GM18867 (cell line): ENCODE results near the gene LRRC75A.

Source experiments
- ATAC-seq: cut with Tn5 transposase; IDR thresholded peaks from one replicate; pipeline ENCODE4 v1.9.1; 2021; ENCODE audit warnings: mild to moderate bottlenecking, moderate library complexity; ENCODE audit not compliant: unreplicated experiment

LRRC75A gene

GRCh38 chr17:16437083-16437482 is 54.9 kb downstream of the LRRC75A start:
- no peak for ATAC-seq

- no peak for ATAC-seq
Observed at GRCh38 chr17:16435925-16436886, 55.8 kb downstream of the LRRC75A start.

GRCh38 chr17:16434662-16435061 is 57.3 kb downstream of the LRRC75A start:
- no peak for ATAC-seq

GRCh38 chr17:16433514-16433913 is 58.5 kb downstream of the LRRC75A start:
- no peak for ATAC-seq

GRCh38 chr17:16432017-16432416 is 60.0 kb downstream of the LRRC75A start:
- no peak for ATAC-seq

- ATAC-seq: no peak
Observed at GRCh38 chr17:16430650-16431049, 61.3 kb downstream of the LRRC75A start.

GRCh38 chr17:16429083-16429482 is 62.9 kb downstream of the LRRC75A start:
- no peak for ATAC-seq

- ATAC-seq: no peak
Observed at GRCh38 chr17:16428098-16428882, 63.7 kb downstream of the LRRC75A start.

GRCh38 chr17:16427020-16427419 is 65.0 kb downstream of the LRRC75A start:
- no peak for ATAC-seq

GRCh38 chr17:16425698-16426659 is 66.0 kb downstream of the LRRC75A start:
- no peak for ATAC-seq

- ATAC-seq: no peak
Observed at GRCh38 chr17:16425202-16425601, 66.8 kb downstream of the LRRC75A start.

GRCh38 chr17:16423226-16423872 is 68.6 kb downstream of the LRRC75A start:
- no peak for ATAC-seq

- no peak for ATAC-seq
Observed at GRCh38 chr17:16422416-16422815, 69.6 kb downstream of the LRRC75A start.

- ATAC-seq: no peak
Observed at GRCh38 chr17:16419929-16420271, 72.1 kb downstream of the LRRC75A start.

GRCh38 chr17:16419074-16419928 is 72.7 kb downstream of the LRRC75A start:
- ATAC-seq: no peak

GRCh38 chr17:16418685-16419068 is 73.3 kb downstream of the LRRC75A start:
- no peak for ATAC-seq

- no peak for ATAC-seq
Observed at GRCh38 chr17:16417896-16418684, 73.9 kb downstream of the LRRC75A start.

GRCh38 chr17:16417399-16417798 is 74.6 kb downstream of the LRRC75A start:
- ATAC-seq: no peak
